ENCODE measurements around the gene WBP1.

- TF ChIP-seq CTCF (IDR thresholded peaks at IDR 0.05): no peak
- TF ChIP-seq ZFX (IDR thresholded peaks at IDR 0.05; ENCODE audit: borderline replicate concordance): no peak
Observed at GRCh38 chr2:74491648-74492544, 33.7 kb downstream of the WBP1 start.

Data from 22Rv1 (cell line).